ENCODE results near the gene RNF213. TPM values are rescaled to one million over a fixed set of nuclear protein-coding genes. Genes with fewer than 3 reads are reported as not detected.

RNF213 gene
- total and polyA plus RNA-seq, 10 of the 15 experiments (the other 5 are each of a cell fraction or from before 2014, with no cell fraction given): 18.6 to 145 (median 65.8) TPM

DNA sequence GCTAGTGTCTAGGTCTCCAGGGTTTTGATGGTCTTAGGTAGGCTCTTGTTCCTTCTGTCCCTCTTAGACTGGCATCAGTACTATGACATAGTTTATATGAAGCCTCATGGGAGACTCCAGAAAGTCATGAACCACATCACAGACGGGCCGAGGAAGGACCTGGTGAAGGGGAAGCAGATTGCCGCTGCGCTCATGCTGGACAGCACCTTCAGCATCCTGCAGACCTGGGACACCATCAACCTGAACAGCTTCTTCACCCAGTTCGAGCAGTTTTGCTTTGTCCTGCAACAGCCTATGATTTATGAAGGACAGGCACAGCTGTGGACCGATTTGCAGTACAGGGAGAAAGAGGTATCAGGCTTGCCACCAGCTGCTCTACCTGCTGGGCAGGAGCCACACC, 34.0 kb downstream of the RNF213 start:
- CTCF ChIA-PET: interaction anchor here (1.5 kb wide), 1 partner anchor 99 kb away, joined by 4 read pairs; no protein-coding TSS in a partner anchor
- Histone ChIP-seq H3K27ac (ENCODE audit: control insufficient read depth, insufficient read depth) (no peak overlapping the region), H3K79me2 (ENCODE audit: control insufficient read depth, insufficient read depth, low read length) (no peaks in the 10 kb centered on the region), H3K36me3 (ENCODE audit: control insufficient read depth in 2 of 2, insufficient read depth in 2 of 2, low read length in 1 of 2) (peaks cover 42 to 52% of the 10 kb centered on the region in 2 experiments), H3K4me2 (ENCODE audit: control insufficient read depth, insufficient read depth) (no peak overlapping the region), H3K9me3 (replicated peaks; ENCODE audit: control insufficient read depth, insufficient read depth, low read length) (no peaks in the 10 kb centered on the region), H3K9ac (ENCODE audit: control insufficient read depth, insufficient read depth, low read length) (no peak overlapping the region), H3K4me3 (no peak overlapping the region), H4K20me1 (ENCODE audit: control insufficient read depth, insufficient read depth) (no peaks in the 10 kb centered on the region), H3K4me1 (ENCODE audit: control insufficient read depth, insufficient read depth, low read length) (no peaks in the 10 kb centered on the region), H2AFZ (ENCODE audit: control insufficient read depth, low read depth, low read length) (no peak overlapping the region), H3K27me3 (replicated peaks in 1 of 2; ENCODE audit: control insufficient read depth in 2 of 2, insufficient read depth in 2 of 2, low read length in 1 of 2) (no peaks in the 10 kb centered on the region)
- POLR2A ChIA-PET: no interaction called here
- ATAC-seq (no peak), DNase-seq (ENCODE audit: low read depth, low spot score) (no peak), FAIRE-seq (no peak)
- in situ Hi-C loops (cut with MboI) (no loop called here), intact Hi-C loops (cut with micrococcal nuclease; ENCODE audit: unreplicated experiment) (no loop called here)
- SMC1A ChIA-PET (ENCODE audit: uncharacterized antibody, unreplicated experiment): no interaction called here
- TSS peak; percentile 48 for BruUV-seq (replicated peaks)
- RAD21 ChIA-PET (ENCODE audit: unreplicated experiment): no interaction called here
- 90% methylated on average over 6 of the region's 6 CpGs for WGBS (ENCODE audit: insufficient coverage, insufficient replicate concordance, low lambda C conversion rate, missing lambda C conversion rate)
- TF ChIP-seq, protein P1, sequence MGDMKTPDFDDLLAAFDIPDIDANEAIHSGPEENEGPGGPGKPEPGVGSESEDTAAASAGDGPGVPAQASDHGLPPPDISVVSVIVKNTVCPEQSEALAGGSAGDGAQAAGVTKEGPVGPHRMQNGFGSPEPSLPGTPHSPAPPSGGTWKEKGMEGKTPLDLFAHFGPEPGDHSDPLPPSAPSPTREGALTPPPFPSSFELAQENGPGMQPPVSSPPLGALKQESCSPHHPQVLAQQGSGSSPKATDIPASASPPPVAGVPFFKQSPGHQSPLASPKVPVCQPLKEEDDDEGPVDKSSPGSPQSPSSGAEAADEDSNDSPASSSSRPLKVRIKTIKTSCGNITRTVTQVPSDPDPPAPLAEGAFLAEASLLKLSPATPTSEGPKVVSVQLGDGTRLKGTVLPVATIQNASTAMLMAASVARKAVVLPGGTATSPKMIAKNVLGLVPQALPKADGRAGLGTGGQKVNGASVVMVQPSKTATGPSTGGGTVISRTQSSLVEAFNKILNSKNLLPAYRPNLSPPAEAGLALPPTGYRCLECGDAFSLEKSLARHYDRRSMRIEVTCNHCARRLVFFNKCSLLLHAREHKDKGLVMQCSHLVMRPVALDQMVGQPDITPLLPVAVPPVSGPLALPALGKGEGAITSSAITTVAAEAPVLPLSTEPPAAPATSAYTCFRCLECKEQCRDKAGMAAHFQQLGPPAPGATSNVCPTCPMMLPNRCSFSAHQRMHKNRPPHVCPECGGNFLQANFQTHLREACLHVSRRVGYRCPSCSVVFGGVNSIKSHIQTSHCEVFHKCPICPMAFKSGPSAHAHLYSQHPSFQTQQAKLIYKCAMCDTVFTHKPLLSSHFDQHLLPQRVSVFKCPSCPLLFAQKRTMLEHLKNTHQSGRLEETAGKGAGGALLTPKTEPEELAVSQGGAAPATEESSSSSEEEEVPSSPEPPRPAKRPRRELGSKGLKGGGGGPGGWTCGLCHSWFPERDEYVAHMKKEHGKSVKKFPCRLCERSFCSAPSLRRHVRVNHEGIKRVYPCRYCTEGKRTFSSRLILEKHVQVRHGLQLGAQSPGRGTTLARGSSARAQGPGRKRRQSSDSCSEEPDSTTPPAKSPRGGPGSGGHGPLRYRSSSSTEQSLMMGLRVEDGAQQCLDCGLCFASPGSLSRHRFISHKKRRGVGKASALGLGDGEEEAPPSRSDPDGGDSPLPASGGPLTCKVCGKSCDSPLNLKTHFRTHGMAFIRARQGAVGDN (IDR thresholded peaks at IDR 0.05): no peak
- TF ChIP-seq RELB (IDR thresholded peaks at IDR 0.05; ENCODE audit: low read depth) (no peak), RELA (IDR thresholded peaks at IDR 0.05; ENCODE audit: borderline replicate concordance, partially characterized antibody) (no peak), ZNF384 (IDR thresholded peaks at IDR 0.05; ENCODE audit: borderline replicate concordance, low read depth, low read length) (no peak)

Data from GM12878 (cell line).